Posterior vena cava (tissue), 2 donors: ENCODE measurements around the gene NBPF19. TPM values are rescaled to one million over a fixed set of nuclear protein-coding genes. Genes with fewer than 3 reads are reported as not detected.
"Not testable (repeated sequence)": the region's sequence is repeated elsewhere in the genome, so short reads cannot be mapped to it uniquely, and the experiment has no call there.

Source experiments
- DNase-seq: peaks from one replicate; pipeline ENCODE4 v3.0.0-alpha.2; 2020; ENCODE audit warnings: low spot score
- intact Hi-C, 2 donors: fragments of 100-400 bp; cut with DNase I; formaldehyde crosslinking; loops; one replicate each; pipeline versions ENCODE4 v1.14.1 to v1.14.2; 2022 to 2023
- long read RNA-seq, 2 donors: library from polyadenylated mRNA; unstranded; transcript quantifications; one replicate each; pipeline ENCODE4 v2.0.0, GENCODE V29; 2020 to 2021
- total RNA-seq, 2 donors: library from RNA; stranded (reverse); fragmentation: NEBNext Ultra II Directional; extraction: Animal tissue kit (Norgen Biotek cat#: 25700); gene quantifications; one replicate each; pipeline ENCODE4 v1.2.1, GENCODE V29; 2021
- donor health status: DM: yes; HTN: yes; CAD: no.
- donor health status: DM: yes; HTN: yes; CAD: no.

Gene NBPF19
- 10 to 100 TPM; 19.8 to 22.4 TPM for total RNA-seq
- long read RNA-seq, donor 1, partial matches to known transcripts, result 7 of 20 reads
- long read RNA-seq, donor 1, other reads (novel, unspliced or antisense), result 13 of 20 reads
- long read RNA-seq, donor 2, partial matches to known transcripts, result 9 of 22 reads
- long read RNA-seq, donor 2, other reads (novel, unspliced or antisense), result 13 of 22 reads

GRCh38 chr1:149474745-149475144, at the start of gene NBPF19:
Gene NBPF19 (plus strand): TSS chr1:149475045. CDS start chr1:149475933, 888 bp downstream.
- DNase-seq, intact Hi-C loops: not testable (repeated sequence)

- DNase-seq, intact Hi-C loops: not testable (repeated sequence)
Measured at GRCh38 chr1:149428317-149428716, 46.5 kb upstream of the NBPF19 start.

- peak; percentile 77 for DNase-seq
- intact Hi-C loops, result not testable (repeated sequence)
Measured at GRCh38 chr1:149445451-149445850, 29.4 kb upstream of the NBPF19 start.

GRCh38 chr1:149452196-149452595, 22.6 kb upstream of the NBPF19 start:
- DNase-seq, intact Hi-C loops: not testable (repeated sequence)

- DNase-seq, intact Hi-C loops: not testable (repeated sequence)
Measured at GRCh38 chr1:149452652-149453051, 22.2 kb upstream of the NBPF19 start.

- DNase-seq, result peak; percentile 80
- intact Hi-C loops, result not testable (repeated sequence)
Measured at GRCh38 chr1:149558350-149558825, 83.5 kb downstream of the NBPF19 start.

GRCh38 chr1:149561806-149562205, 87.0 kb downstream of the NBPF19 start:
- intact Hi-C loops, result not testable (repeated sequence)
- DNase-seq, result peak; percentile 53

GRCh38 chr1:149565485-149565884, 90.6 kb downstream of the NBPF19 start:
- intact Hi-C loops, result not testable (repeated sequence)

GRCh38 chr1:149572763-149573162, 97.9 kb downstream of the NBPF19 start:
- DNase-seq, intact Hi-C loops: not testable (repeated sequence)

More at GRCh38 chr1:149565485-149565884, 90.6 kb downstream of the NBPF19 start:
- not testable (repeated sequence) for DNase-seq

GRCh38 chr1:149585592-149585991, 110.7 kb downstream of the NBPF19 start:
- intact Hi-C loops, DNase-seq: not testable (repeated sequence)

Other genes with a start within 250 kb of the NBPF19 start
- gene PPIAL4C, start 108.8 kb downstream of the NBPF19 start, total RNA-seq, result not detected